Measurements from ENCODE around the gene CHID1. TPM values are rescaled to one million over a fixed set of nuclear protein-coding genes. Genes with fewer than 3 reads are reported as not detected.

Gene CHID1
- total and polyA plus RNA-seq, 2 of the 8 experiments (the other 6 are each of a cell fraction or from before 2014, with no cell fraction given), result 81.2 to 88.5 TPM

DNA sequence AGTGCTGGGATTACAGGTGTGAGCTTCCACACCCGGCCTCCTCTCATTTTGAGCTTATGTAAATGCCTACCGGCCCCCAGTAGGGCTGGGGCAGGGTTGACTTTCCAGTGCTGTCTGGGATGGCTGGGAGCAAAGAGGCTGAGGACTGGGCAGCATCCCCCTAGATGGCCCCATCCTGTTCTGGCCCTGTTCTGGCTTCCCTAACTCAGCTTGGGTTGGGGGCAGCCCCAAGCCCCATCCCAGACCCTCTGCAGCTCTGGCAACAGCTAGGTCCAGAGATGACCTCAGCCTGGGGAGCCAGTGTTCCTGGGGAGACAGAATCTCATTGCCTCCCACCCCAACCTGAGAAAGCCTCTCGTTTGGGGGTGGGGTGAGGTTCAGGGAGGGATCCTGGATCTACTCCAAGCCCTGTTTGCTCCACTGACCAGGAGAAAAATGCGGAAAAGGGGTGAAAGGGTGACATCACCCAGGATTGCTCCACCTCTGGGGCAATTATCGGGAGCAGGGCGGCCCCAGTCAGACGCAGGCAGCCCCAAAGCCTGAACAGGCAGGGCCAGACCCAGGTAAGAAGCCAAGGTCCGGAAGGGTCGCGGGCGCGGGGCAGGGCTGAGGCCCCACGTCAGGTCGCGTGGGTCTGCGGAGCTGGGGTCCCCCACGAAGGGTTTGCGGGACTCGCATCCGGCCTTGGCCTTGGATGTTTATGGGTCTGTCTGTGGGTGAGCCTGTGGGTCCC, 92.0 kb downstream of the CHID1 start, which contains the start of gene PNPLA2:
Gene PNPLA2 (plus strand): TSS at position 519 of the 733 bp plus-strand sequence. CDS start 805 bp downstream, outside the sequence.
- Histone ChIP-seq H2BK5ac (ENCODE audit: low read depth, low read length) (peak within 1 kb of the TSS; percentile 75; the same call in 1 of the 2 replicates), H3K4me3 (ENCODE audit: extremely low read depth in 1 of 4, insufficient read depth in 2 of 4, low read depth in 3 of 4, low read length in 4 of 4) (peak within 1 kb of the TSS; percentile 77 to 92 (median 80)), H2BK15ac (ENCODE audit: low read length) (0 out of 2 replicates have a peak within 1 kb of the TSS, but pooled peaks have one; percentile 72), H3K27me3 (replicated peaks in 1 of 4; ENCODE audit: control insufficient read depth in 3 of 4, extremely low read depth in 1 of 4, insufficient read depth in 3 of 4, low read length in 3 of 4) (no peaks in the 10 kb centered on the region; a peak in 2 of 7 replicates), H2AFZ (ENCODE audit: low read length) (no peak within 1 kb of the TSS), H2BK20ac (ENCODE audit: low read length) (no peak within 1 kb of the TSS), H3K9me3 (ENCODE audit: insufficient read depth in 2 of 2, low read depth in 1 of 2, low read length in 1 of 2) (no peaks in the 10 kb centered on the region), H2AK5ac (ENCODE audit: low read depth, low read length) (no peak within 1 kb of the TSS), H2BK12ac (ENCODE audit: low read depth, low read length) (peak within 1 kb of the TSS; percentile 60; the same call in 1 of the 2 replicates), H3K4me1 (replicated peaks in 1 of 4; ENCODE audit: control insufficient read depth in 3 of 4, insufficient read depth in 4 of 4, low read length in 3 of 4) (peaks cover 0 to 12% (median 9%) of the 10 kb centered on the region in 4 experiments; a peak in 5 of 7 replicates), H3K36me3 (ENCODE audit: control insufficient read depth in 2 of 4, insufficient read depth in 4 of 4, low read length in 3 of 4) (peaks cover 0 to 1% (median 0%) of the 10 kb centered on the region in 4 experiments; a peak in 4 of 8 replicates), H4K20me1 (replicated peaks in 1 of 2; ENCODE audit: control insufficient read depth in 1 of 2, insufficient read depth in 2 of 2, low read length in 2 of 2) (peaks cover 0 to 14% of the 10 kb centered on the region in 2 experiments), H3K14ac (ENCODE audit: insufficient read length) (no peak within 1 kb of the TSS), H4K5ac (ENCODE audit: insufficient read length, low read depth, low read length) (no peak within 1 kb of the TSS), H3K56ac (replicated peaks; ENCODE audit: insufficient read length, low read depth, low read length) (no peak within 1 kb of the TSS), H3K23me2 (ENCODE audit: low read depth, low read length) (peaks cover 8% of the 10 kb centered on the region; the same call in 1 of the 2 replicates), H4K8ac (ENCODE audit: extremely low read depth, insufficient read depth, low read length) (peak within 1 kb of the TSS; percentile 57), H3K4me2 (ENCODE audit: insufficient read depth in 1 of 2, low read depth in 2 of 2, low read length in 2 of 2) (peak within 1 kb of the TSS; percentile 70 to 83), H3K79me1 (ENCODE audit: low read depth, low read length) (peaks cover 8% of the 10 kb centered on the region), H3K23ac (ENCODE audit: insufficient read length) (no peak within 1 kb of the TSS), H3K9ac (replicated peaks in 1 of 4; ENCODE audit: extremely low read depth in 1 of 4, low read depth in 3 of 4, low read length in 3 of 4) (peak within 1 kb of the TSS in 3 of 4 experiments; percentile 54 to 73 (median 67); a peak in 5 of 7 replicates), H3K79me2 (ENCODE audit: control insufficient read depth in 1 of 2, insufficient read depth in 2 of 2, low read length in 2 of 2) (peaks cover 0 to 5% of the 10 kb centered on the region in 2 experiments; a peak in 1 of 4 replicates), H3K27ac (ENCODE audit: low read depth, low read length) (peak within 1 kb of the TSS; percentile 64; the same call in 1 of the 2 replicates), H3K18ac (ENCODE audit: extremely low read depth, low read length) (peak within 1 kb of the TSS; percentile 48), H2BK120ac (replicated peaks; ENCODE audit: low read depth, low read length) (no peak within 1 kb of the TSS), H3K4ac (replicated peaks; ENCODE audit: insufficient read length, low read depth, low read length) (no peak within 1 kb of the TSS), H4K91ac (replicated peaks; ENCODE audit: insufficient read length, low read length) (peak within 1 kb of the TSS; percentile 46)
- peak in 1 of 2 experiments; percentile 69 for DNase-seq (ENCODE audit: low read depth in 1 of 2, low spot score in 2 of 2)
- TF ChIP-seq JUND (IDR thresholded peaks at IDR 0.05; ENCODE audit: low read length) (no peak), TAF1 (IDR thresholded peaks at IDR 0.05; ENCODE audit: low read depth, low read length) (no peak), TBP (IDR thresholded peaks at IDR 0.05; ENCODE audit: low read depth, low read length) (no peak), CHD1 (IDR thresholded peaks at IDR 0.05; ENCODE audit: low read depth, low read length) (no peak), POU5F1 (IDR thresholded peaks at IDR 0.05; ENCODE audit: low read depth, low read length) (no peak), RFX5 (IDR thresholded peaks at IDR 0.05; ENCODE audit: borderline replicate concordance, low read depth, low read length) (no peak), JUN (IDR thresholded peaks at IDR 0.05; ENCODE audit: low read depth, low read length) (no peak), BACH1 (IDR thresholded peaks at IDR 0.05; ENCODE audit: low read length) (0 out of 2 replicates have a peak, but pooled peaks have one; percentile 8)
- ChIA-PET CTCF (ENCODE audit: partially characterized antibody) (interaction anchor here (1.1 to 2.7 kb wide), 7 partner anchors 7 to 30 kb away, joined by 3 to 10 read pairs (median 5); partner anchors contain the start of gene CD151), POLR2A (ENCODE audit: partially characterized antibody) (interaction anchor here (0.6 to 53.0 kb wide), 17 partner anchors 7 to 260 kb away, joined by 3 to 1917 read pairs (median 4); partner anchors contain the start of genes CD151, CEND1, CRACR2B and DEAF1)
- no peak for FAIRE-seq
- 81% methylated on average over 10 of the region's 20 CpGs; no CpG with 5 or more reads in 1 of the 2 experiments for WGBS, 2 experiments (ENCODE audit: extremely low coverage in 1 of 2, insufficient coverage in 1 of 2, insufficient read length in 1 of 2, insufficient replicate concordance in 2 of 2, low coverage in 1 of 2, low lambda C conversion rate in 2 of 2, missing lambda C conversion rate in 1 of 2)
